DMS53 treated with DMSO at 0.1 percent for 48 hours (cell line): ENCODE results near the gene RBM15B.

Experiments used
- DNase-seq: peaks from one replicate; lab custom pipeline; 2025; ENCODE audit not compliant: unreplicated experiment; lab: John Stamatoyannopoulos, UW

The RBM15B gene

DNA sequence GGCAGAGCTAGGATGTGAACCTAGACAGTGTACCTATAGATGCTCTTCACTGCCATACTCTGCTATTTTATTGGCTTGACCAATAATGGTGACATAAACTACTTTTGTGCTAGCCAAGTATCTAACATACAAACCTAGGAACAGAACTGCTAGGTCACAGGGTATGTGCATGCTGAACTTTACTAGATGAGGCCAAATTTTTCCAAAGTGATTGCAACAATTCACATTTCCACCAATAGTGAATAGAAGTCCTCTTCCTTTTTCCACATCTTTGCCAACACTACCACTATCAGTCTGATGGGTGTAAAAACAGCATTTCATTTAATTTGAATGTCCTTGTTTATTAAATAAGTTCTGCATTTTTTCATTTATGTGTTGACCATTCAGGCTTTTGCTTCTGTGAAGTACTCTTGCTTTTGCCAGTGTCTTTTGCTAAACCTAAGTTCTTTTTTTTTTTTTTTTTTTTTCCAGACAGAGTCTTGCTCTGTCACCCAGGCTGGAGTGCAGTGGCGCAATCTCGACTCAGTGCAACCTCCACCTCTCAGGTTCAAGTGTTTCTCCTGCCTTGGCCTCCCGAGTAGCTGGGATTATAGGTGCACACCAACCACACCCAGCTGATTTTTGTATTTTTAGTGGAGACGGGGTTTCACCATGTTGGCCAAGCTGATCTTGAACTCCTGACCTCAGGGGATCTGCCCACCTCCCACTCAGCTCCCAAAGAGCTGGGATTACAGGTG lies 54.6 kb downstream of the RBM15B start:
- no peak for DNase-seq
